Right ventricle myocardium superior (tissue), 1 donor: Measurements from ENCODE around the gene NCLN. TPM values are rescaled to one million over a fixed set of nuclear protein-coding genes. Genes with fewer than 3 reads are reported as not detected.
"Not testable (repeated sequence)": the region's sequence is repeated elsewhere in the genome, so short reads cannot be mapped to it uniquely, and the experiment has no call there.

Source experiments
- ATAC-seq: fragments of 200-7000 bp; cut with Tn5 transposase; one replicate; pipeline ENCODE4 v1.9.1; 2020; ENCODE audit warnings: mild to moderate bottlenecking; ENCODE audit not compliant: poor library complexity
- DNase-seq: peaks from one replicate; pipeline ENCODE4 v3.0.0-alpha.2; 2020
- intact Hi-C: fragments of 100-400 bp; cut with DNase I; formaldehyde crosslinking; loops from one replicate; pipeline ENCODE4 v1.11.2; 2022
- total RNA-seq: library from RNA; stranded (reverse); fragmentation: NEBNext Ultra II Directional; extraction: Animal tissue kit (Norgen Biotek cat#: 25700); gene quantifications from one replicate; pipeline ENCODE4 v1.2.1, GENCODE V29; 2021
- donor health status: DM: no; HTN: yes; CAD: no; lungs with severe emphysema.

NCLN gene
- total RNA-seq, 1 donor from 2014 or later, result 24.9 TPM

GRCh38 chr19:3208317-3209207 is 22.8 kb downstream of the NCLN start:
- intact Hi-C loops, result no loop called here
- ATAC-seq, result no peak
- no peak for DNase-seq

- peak; percentile 69 for ATAC-seq
- peak; percentile 78 for DNase-seq
- intact Hi-C loops, result no loop called here
Observed at GRCh38 chr19:3210347-3211017, 24.8 kb downstream of the NCLN start.

- DNase-seq (no peak), ATAC-seq (no peak)
- intact Hi-C loops, result no loop called here
Observed at GRCh38 chr19:3211191-3211590, 25.5 kb downstream of the NCLN start.

GRCh38 chr19:3213159-3213558 is 27.4 kb downstream of the NCLN start:
- ATAC-seq, result no peak
- intact Hi-C loops, result no loop called here
- no peak for DNase-seq

GRCh38 chr19:3216874-3217273 is 31.1 kb downstream of the NCLN start:
- DNase-seq (no peak), ATAC-seq (no peak)
- intact Hi-C loops, result no loop called here

GRCh38 chr19:3220576-3220975 is 34.8 kb downstream of the NCLN start:
- intact Hi-C loops, result no loop called here
- no peak for ATAC-seq
- DNase-seq, result no peak

- intact Hi-C loops, result not testable (repeated sequence)
Observed at GRCh38 chr19:3221576-3221975, 35.8 kb downstream of the NCLN start.

GRCh38 chr19:3222709-3223108 is 37.0 kb downstream of the NCLN start:
- intact Hi-C loops, result no loop called here
- DNase-seq (no peak), ATAC-seq (no peak)

More at GRCh38 chr19:3221576-3221975, 35.8 kb downstream of the NCLN start:
- DNase-seq, ATAC-seq: not testable (repeated sequence)

GRCh38 chr19:3224346-3225168 is 38.8 kb downstream of the NCLN start, which contains the start of gene CELF5:
Gene CELF5, plus strand, starts transcription at chr19:3224661. Its CDS starts 79 bp downstream, at chr19:3224740.
- peak; percentile 68 for DNase-seq
- intact Hi-C loops, result no loop called here
- peak; percentile 71 for ATAC-seq

GRCh38 chr19:3225169-3225485 is 39.4 kb downstream of the NCLN start:
- DNase-seq, result no peak
- intact Hi-C loops, result no loop called here
- no peak for ATAC-seq

- DNase-seq, result no peak
- ATAC-seq, result no peak
- intact Hi-C loops, result no loop called here
Observed at GRCh38 chr19:3225677-3226093, 40.0 kb downstream of the NCLN start.

- ATAC-seq (no peak), DNase-seq (no peak)
- intact Hi-C loops, result no loop called here
Observed at GRCh38 chr19:3227054-3227626, 41.4 kb downstream of the NCLN start.

GRCh38 chr19:3229346-3229743 is 43.6 kb downstream of the NCLN start:
- ATAC-seq (no peak), DNase-seq (no peak)
- intact Hi-C loops, result no loop called here

- no peak for ATAC-seq
- DNase-seq, result no peak
- intact Hi-C loops, result no loop called here
Observed at GRCh38 chr19:3229888-3230496, 44.3 kb downstream of the NCLN start.

GRCh38 chr19:3231288-3231687 is 45.6 kb downstream of the NCLN start:
- no peak for ATAC-seq
- intact Hi-C loops, result no loop called here

GRCh38 chr19:3233116-3233515 is 47.4 kb downstream of the NCLN start:
- intact Hi-C loops, result no loop called here
- no peak for ATAC-seq

More at GRCh38 chr19:3231288-3231687, 45.6 kb downstream of the NCLN start:
- DNase-seq, result no peak

GRCh38 chr19:3233831-3234230 is 48.1 kb downstream of the NCLN start:
- ATAC-seq, result no peak
- intact Hi-C loops, result no loop called here

More at GRCh38 chr19:3233116-3233515, 47.4 kb downstream of the NCLN start:
- no peak for DNase-seq

GRCh38 chr19:3234800-3235199 is 49.1 kb downstream of the NCLN start:
- ATAC-seq, result no peak
- DNase-seq, result no peak
- intact Hi-C loops, result no loop called here

More at GRCh38 chr19:3233831-3234230, 48.1 kb downstream of the NCLN start:
- no peak for DNase-seq
